ENCODE measurements around the gene NTN1.

Gene NTN1

GRCh38 chr17:9185142-9185541 is 163.8 kb downstream of the NTN1 start:
- H3K9me3 ChIP-seq (ENCODE audit: insufficient read depth, low read length) = no peaks in the 10 kb centered on the region
- H3K79me2 ChIP-seq (ENCODE audit: insufficient read depth, low read length) = no peaks in the 10 kb centered on the region
- H3K27me3 ChIP-seq (ENCODE audit: low read length) = no peaks in the 10 kb centered on the region
- H3K9me2 ChIP-seq (replicated peaks; ENCODE audit: insufficient read depth, low read length) = no peaks in the 10 kb centered on the region
- TF ChIP-seq EZH2phosphoT487 (conservative IDR thresholded peaks at IDR 0.05; ENCODE audit: low read length) (no peak), CTCF (IDR thresholded peaks at IDR 0.05; ENCODE audit: insufficient read depth, low read length, poor library complexity, severe bottlenecking) (no peak)
- H2AFZ ChIP-seq (ENCODE audit: low read depth, low read length, severe bottlenecking) = no peak overlapping the region
- H4K20me1 ChIP-seq (ENCODE audit: low read depth, low read length) = no peaks in the 10 kb centered on the region
- H3K4me2 ChIP-seq (ENCODE audit: low read depth, low read length, poor library complexity, severe bottlenecking) = no peak overlapping the region
- no peak overlapping the region for H3K4me3 ChIP-seq (ENCODE audit: insufficient read depth, low read length, poor library complexity, severe bottlenecking)
- no peak overlapping the region for H3K9ac ChIP-seq (ENCODE audit: low read length)
- H3K36me3 ChIP-seq (ENCODE audit: low read length) = no peaks in the 10 kb centered on the region
- H3F3A ChIP-seq (ENCODE audit: insufficient read depth) = no peaks in the 10 kb centered on the region
- no peak overlapping the region for H3K27ac ChIP-seq (ENCODE audit: low read depth, low read length)

GRCh38 chr17:9185688-9186284 is 164.5 kb downstream of the NTN1 start:
- Histone ChIP-seq H3F3A (ENCODE audit: insufficient read depth) (no peaks in the 10 kb centered on the region), H3K9me3 (ENCODE audit: insufficient read depth, low read length) (no peaks in the 10 kb centered on the region), H3K79me2 (ENCODE audit: insufficient read depth, low read length) (no peaks in the 10 kb centered on the region), H4K20me1 (ENCODE audit: low read depth, low read length) (no peaks in the 10 kb centered on the region), H3K27me3 (ENCODE audit: low read length) (no peaks in the 10 kb centered on the region), H3K36me3 (ENCODE audit: low read length) (no peaks in the 10 kb centered on the region), H3K4me2 (ENCODE audit: low read depth, low read length, poor library complexity, severe bottlenecking) (no peak overlapping the region), H3K27ac (ENCODE audit: low read depth, low read length) (no peak overlapping the region), H3K9ac (ENCODE audit: low read length) (no peak overlapping the region), H2AFZ (ENCODE audit: low read depth, low read length, severe bottlenecking) (no peak overlapping the region), H3K9me2 (replicated peaks; ENCODE audit: insufficient read depth, low read length) (no peaks in the 10 kb centered on the region), H3K4me3 (ENCODE audit: insufficient read depth, low read length, poor library complexity, severe bottlenecking) (no peak overlapping the region)
- TF ChIP-seq CTCF (IDR thresholded peaks at IDR 0.05; ENCODE audit: insufficient read depth, low read length, poor library complexity, severe bottlenecking) (no peak), EZH2phosphoT487 (conservative IDR thresholded peaks at IDR 0.05; ENCODE audit: low read length) (no peak)

- no peak for TF ChIP-seq EZH2phosphoT487 (conservative IDR thresholded peaks at IDR 0.05; ENCODE audit: low read length)
- TF ChIP-seq CTCF (IDR thresholded peaks at IDR 0.05; ENCODE audit: insufficient read depth, low read length, poor library complexity, severe bottlenecking) = no peak
- Histone ChIP-seq H3K27me3 (ENCODE audit: low read length) (no peaks in the 10 kb centered on the region), H4K20me1 (ENCODE audit: low read depth, low read length) (no peaks in the 10 kb centered on the region)
Observed at GRCh38 chr17:9187828-9188227, 166.5 kb downstream of the NTN1 start.

More at GRCh38 chr17:9187828-9188227, 166.5 kb downstream of the NTN1 start:
- Histone ChIP-seq H3K9me3 (ENCODE audit: insufficient read depth, low read length) (no peaks in the 10 kb centered on the region), H3F3A (ENCODE audit: insufficient read depth) (no peaks in the 10 kb centered on the region), H3K9me2 (replicated peaks; ENCODE audit: insufficient read depth, low read length) (no peaks in the 10 kb centered on the region), H3K4me2 (ENCODE audit: low read depth, low read length, poor library complexity, severe bottlenecking) (no peak overlapping the region), H2AFZ (ENCODE audit: low read depth, low read length, severe bottlenecking) (no peak overlapping the region), H3K27ac (ENCODE audit: low read depth, low read length) (no peak overlapping the region), H3K36me3 (ENCODE audit: low read length) (no peaks in the 10 kb centered on the region), H3K9ac (ENCODE audit: low read length) (no peak overlapping the region), H3K79me2 (ENCODE audit: insufficient read depth, low read length) (no peaks in the 10 kb centered on the region), H3K4me3 (ENCODE audit: insufficient read depth, low read length, poor library complexity, severe bottlenecking) (no peak overlapping the region)

Data from SU-DHL-6 (cell line).